ENCODE measurements around the gene NMNAT1. TPM values are rescaled to one million over a fixed set of nuclear protein-coding genes. Genes with fewer than 3 reads are reported as not detected.
"Not testable (repeated sequence)": the region's sequence is repeated elsewhere in the genome, so short reads cannot be mapped to it uniquely, and the experiment has no call there.

The NMNAT1 gene
- total RNA-seq, 2 donors from 2014 or later = 4.6 to 4.7 TPM

- Histone ChIP-seq H3K27me3 (replicated peaks; ENCODE audit: insufficient read depth) (no peaks in the 10 kb centered on the region), H3K27ac (peak overlapping the region in 1 of 2 donors; percentile 27), H3K4me3 (no peak overlapping the region), H3K9me3 (no peaks in the 10 kb centered on the region), H3K4me1 (ENCODE audit: control insufficient read depth in 1 of 2, low read depth in 2 of 2) (peaks cover 12 to 21% of the 10 kb centered on the region in 2 donors), H3K36me3 (no peaks in the 10 kb centered on the region)
- DNase-seq (ENCODE audit: low spot score) (no peak), ATAC-seq (ENCODE audit: insufficient number of reproducible peaks, low FRiP score, low read depth) (no peak)
- TF ChIP-seq, protein P1, sequence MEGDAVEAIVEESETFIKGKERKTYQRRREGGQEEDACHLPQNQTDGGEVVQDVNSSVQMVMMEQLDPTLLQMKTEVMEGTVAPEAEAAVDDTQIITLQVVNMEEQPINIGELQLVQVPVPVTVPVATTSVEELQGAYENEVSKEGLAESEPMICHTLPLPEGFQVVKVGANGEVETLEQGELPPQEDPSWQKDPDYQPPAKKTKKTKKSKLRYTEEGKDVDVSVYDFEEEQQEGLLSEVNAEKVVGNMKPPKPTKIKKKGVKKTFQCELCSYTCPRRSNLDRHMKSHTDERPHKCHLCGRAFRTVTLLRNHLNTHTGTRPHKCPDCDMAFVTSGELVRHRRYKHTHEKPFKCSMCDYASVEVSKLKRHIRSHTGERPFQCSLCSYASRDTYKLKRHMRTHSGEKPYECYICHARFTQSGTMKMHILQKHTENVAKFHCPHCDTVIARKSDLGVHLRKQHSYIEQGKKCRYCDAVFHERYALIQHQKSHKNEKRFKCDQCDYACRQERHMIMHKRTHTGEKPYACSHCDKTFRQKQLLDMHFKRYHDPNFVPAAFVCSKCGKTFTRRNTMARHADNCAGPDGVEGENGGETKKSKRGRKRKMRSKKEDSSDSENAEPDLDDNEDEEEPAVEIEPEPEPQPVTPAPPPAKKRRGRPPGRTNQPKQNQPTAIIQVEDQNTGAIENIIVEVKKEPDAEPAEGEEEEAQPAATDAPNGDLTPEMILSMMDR (IDR thresholded peaks at IDR 0.05) = no peak
Observed at GRCh38 chr1:9912264-9912936, 30.9 kb upstream of the NMNAT1 start.

DNA sequence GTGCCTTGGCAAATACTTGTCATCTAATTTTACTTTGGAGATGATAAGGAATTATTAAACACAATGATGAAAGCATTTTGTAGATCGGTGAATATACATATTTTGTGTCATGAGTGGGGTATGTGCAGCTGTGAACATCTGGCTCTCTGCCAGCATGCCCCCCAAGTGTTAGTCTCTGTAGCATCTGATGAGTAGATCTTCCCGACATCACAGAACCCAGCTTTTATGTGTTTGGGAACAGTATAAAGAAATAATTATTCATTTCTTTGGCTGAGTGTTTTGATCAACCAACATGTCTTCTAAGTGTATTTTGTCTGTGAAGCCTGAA is 28.7 kb upstream of the NMNAT1 start:
- TF ChIP-seq, protein P1 (IDR thresholded peaks at IDR 0.05) = no peak
- DNase-seq (ENCODE audit: low spot score) (no peak), ATAC-seq (ENCODE audit: insufficient number of reproducible peaks, low FRiP score, low read depth) (no peak)
- Histone ChIP-seq H3K27ac (no peak overlapping the region), H3K36me3 (no peaks in the 10 kb centered on the region), H3K9me3 (no peaks in the 10 kb centered on the region), H3K4me3 (no peak overlapping the region), H3K4me1 (ENCODE audit: control insufficient read depth in 1 of 2, low read depth in 2 of 2) (peaks cover 6 to 9% of the 10 kb centered on the region in 2 donors), H3K27me3 (replicated peaks; ENCODE audit: insufficient read depth) (no peaks in the 10 kb centered on the region)

DNA sequence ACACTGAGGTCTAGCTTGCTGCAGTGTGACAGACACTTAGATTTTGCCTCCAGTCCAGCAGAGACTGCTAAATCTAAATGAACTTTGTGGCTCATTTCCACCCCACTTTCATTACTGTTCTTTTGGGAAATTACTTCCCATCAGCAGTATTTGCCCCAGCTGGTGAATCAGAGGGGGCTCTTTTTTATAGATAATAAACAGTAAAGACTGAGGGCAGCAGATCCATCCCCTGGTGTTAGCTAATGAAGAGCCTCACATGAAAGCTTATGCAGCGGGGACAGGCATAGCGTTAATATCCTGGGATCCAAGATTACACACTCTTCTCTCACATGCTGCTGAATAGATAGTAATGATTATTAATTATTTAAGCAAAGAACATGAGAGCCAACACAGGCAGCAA is 26.8 kb upstream of the NMNAT1 start:
- no peak overlapping the region for H3K4me3 ChIP-seq
- no peaks in the 10 kb centered on the region for H3K9me3 ChIP-seq
- peaks cover 2 to 5% of the 10 kb centered on the region in 2 donors for H3K4me1 ChIP-seq (ENCODE audit: control insufficient read depth in 1 of 2, low read depth in 2 of 2)
- no peaks in the 10 kb centered on the region for H3K36me3 ChIP-seq
- H3K27ac ChIP-seq = no peak overlapping the region
- no peaks in the 10 kb centered on the region for H3K27me3 ChIP-seq (replicated peaks; ENCODE audit: insufficient read depth)
- ATAC-seq (ENCODE audit: insufficient number of reproducible peaks, low FRiP score, low read depth) = no peak
- TF ChIP-seq, protein P1 (IDR thresholded peaks at IDR 0.05) = no peak
- no peak for DNase-seq (ENCODE audit: low spot score)

DNA sequence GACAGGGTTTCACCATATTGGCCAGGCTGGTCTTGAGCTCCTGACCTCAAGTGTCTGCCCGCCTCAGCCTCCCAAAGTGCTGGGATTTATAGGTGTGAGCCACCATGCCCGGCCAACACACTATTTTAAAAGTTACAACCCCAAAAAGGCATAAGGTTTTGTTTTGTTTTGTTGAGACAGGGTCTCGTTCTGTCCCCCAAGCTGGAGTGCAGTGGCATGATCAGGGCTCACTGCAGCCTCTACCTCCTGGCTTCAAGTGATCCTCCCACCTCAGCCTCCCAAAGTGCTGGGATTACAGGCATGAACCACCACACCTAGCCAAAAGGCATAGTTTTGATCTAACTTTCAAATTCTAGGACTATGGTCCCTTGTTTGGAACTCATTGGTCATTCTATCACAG is 25.8 kb upstream of the NMNAT1 start:
- H3K4me1 ChIP-seq (ENCODE audit: control insufficient read depth in 1 of 2, low read depth in 2 of 2); DNase-seq (ENCODE audit: low spot score); H3K27ac ChIP-seq; H3K4me3 ChIP-seq; H3K9me3 ChIP-seq; H3K27me3 ChIP-seq (replicated peaks; ENCODE audit: insufficient read depth); ATAC-seq (ENCODE audit: insufficient number of reproducible peaks, low FRiP score, low read depth); H3K36me3 ChIP-seq: not testable (repeated sequence)

- ATAC-seq (ENCODE audit: insufficient number of reproducible peaks, low FRiP score, low read depth) (no peak), DNase-seq (ENCODE audit: low spot score) (no peak)
- Histone ChIP-seq H3K4me3 (no peak overlapping the region), H3K36me3 (no peaks in the 10 kb centered on the region), H3K27ac (no peak overlapping the region), H3K9me3 (no peaks in the 10 kb centered on the region), H3K27me3 (replicated peaks; ENCODE audit: insufficient read depth) (no peaks in the 10 kb centered on the region), H3K4me1 (ENCODE audit: control insufficient read depth in 1 of 2, low read depth in 2 of 2) (no peaks in the 10 kb centered on the region)
- TF ChIP-seq, protein P1 (IDR thresholded peaks at IDR 0.05) = no peak
Observed at GRCh38 chr1:9917901-9918300, 25.4 kb upstream of the NMNAT1 start.

- DNase-seq (ENCODE audit: low spot score) (no peak), ATAC-seq (ENCODE audit: insufficient number of reproducible peaks, low FRiP score, low read depth) (no peak)
- Histone ChIP-seq H3K4me1 (ENCODE audit: control insufficient read depth in 1 of 2, low read depth in 2 of 2) (no peaks in the 10 kb centered on the region), H3K4me3 (no peak overlapping the region), H3K9me3 (no peaks in the 10 kb centered on the region), H3K27ac (no peak overlapping the region), H3K27me3 (replicated peaks; ENCODE audit: insufficient read depth) (no peaks in the 10 kb centered on the region), H3K36me3 (no peaks in the 10 kb centered on the region)
- TF ChIP-seq, protein P1 (IDR thresholded peaks at IDR 0.05) = no peak
Observed at GRCh38 chr1:9920606-9921005, 22.7 kb upstream of the NMNAT1 start.
